Activated CD4-positive, alpha-beta T cell treated with anti-CD3 and anti-CD28 coated beads, Interleukin-2, amount 10 ng/mL, durations not matched to agents 24 days and 14 days (primary cell): Measurements from ENCODE around the gene B3GNT9. TPM values are rescaled to one million over a fixed set of nuclear protein-coding genes. Genes with fewer than 3 reads are reported as not detected.

Source experiments
- DNase-seq: peaks from one replicate; pipeline ENCODE4 v3.0.0; 2022
- H3K27ac Mint-ChIP-seq: one replicate; pipeline ENCODE4 v1.8.0; 2022; ENCODE audit warnings: mild to moderate bottlenecking, mixed read lengths
- H3K27me3 Mint-ChIP-seq: one replicate; pipeline ENCODE4 v1.8.0; 2022; ENCODE audit warnings: mixed read lengths
- H3K36me3 Mint-ChIP-seq: one replicate; pipeline ENCODE4 v1.8.0; 2022; ENCODE audit warnings: low read depth, mild to moderate bottlenecking, mixed read lengths
- H3K4me1 Mint-ChIP-seq: one replicate; pipeline ENCODE4 v1.8.0; 2021; ENCODE audit warnings: mixed read lengths
- H3K4me3 Mint-ChIP-seq: one replicate; pipeline ENCODE4 v1.8.0; 2022; ENCODE audit warnings: mild to moderate bottlenecking, moderate library complexity, mixed read lengths
- H3K9me3 Mint-ChIP-seq: one replicate; pipeline ENCODE4 v1.8.0; 2021; ENCODE audit warnings: mixed read lengths
- intact Hi-C: fragments of 100-400 bp; cut with micrococcal nuclease; formaldehyde crosslinking; loops from one replicate; pipeline ENCODE4 v1.15.1; 2023
- total RNA-seq: library from RNA; stranded (reverse); gene quantifications from 2 replicates; pipeline ENCODE4 v1.2.3, GENCODE V29; 2022

Gene B3GNT9
- total RNA-seq, 1 donor from 2014 or later: 5.6 TPM

GRCh38 chr16:67116388-67117311, 34.1 kb downstream of the B3GNT9 start:
- peaks cover 15% of the 10 kb centered on the region for H3K4me1 Mint-ChIP-seq
- no peak overlapping the region for H3K27ac Mint-ChIP-seq
- no peak for DNase-seq
- H3K9me3 Mint-ChIP-seq: no peaks in the 10 kb centered on the region
- no peak overlapping the region for H3K4me3 Mint-ChIP-seq
- intact Hi-C loops: no loop called here
- H3K27me3 Mint-ChIP-seq: no peaks in the 10 kb centered on the region
- peaks cover 23% of the 10 kb centered on the region for H3K36me3 Mint-ChIP-seq

GRCh38 chr16:67115639-67116038, 35.2 kb downstream of the B3GNT9 start:
- Mint-ChIP-seq H3K36me3 (peaks cover 21% of the 10 kb centered on the region), H3K4me1 (peaks cover 23% of the 10 kb centered on the region), H3K4me3 (no peak overlapping the region), H3K27ac (no peak overlapping the region), H3K27me3 (no peaks in the 10 kb centered on the region), H3K9me3 (no peaks in the 10 kb centered on the region)
- DNase-seq: no peak
- intact Hi-C loops: no loop called here

DNA sequence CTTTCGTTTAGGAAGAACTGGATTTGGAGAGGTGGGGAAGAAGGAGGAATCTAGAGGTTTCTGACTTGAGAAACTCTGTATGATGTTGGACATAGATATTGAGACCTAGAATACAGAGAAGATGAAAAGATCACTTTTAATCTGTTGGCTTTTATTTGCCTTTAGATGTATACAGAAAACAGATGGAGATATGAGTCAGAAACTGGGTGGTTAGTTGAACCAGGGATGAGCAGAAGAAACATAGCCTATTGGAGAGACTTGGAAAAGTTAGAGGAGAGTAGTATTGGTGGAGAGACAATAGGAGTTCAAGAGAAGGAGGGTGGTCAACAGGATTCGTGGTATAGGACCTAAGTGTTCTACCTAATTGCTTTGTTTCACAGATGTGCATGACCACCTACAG, 36.0 kb downstream of the B3GNT9 start:
- Mint-ChIP-seq H3K4me3 (no peak overlapping the region), H3K36me3 (peaks cover 14% of the 10 kb centered on the region), H3K27ac (no peak overlapping the region), H3K9me3 (no peaks in the 10 kb centered on the region), H3K4me1 (peaks cover 28% of the 10 kb centered on the region), H3K27me3 (no peaks in the 10 kb centered on the region)
- DNase-seq: no peak
- intact Hi-C loops: no loop called here

DNA sequence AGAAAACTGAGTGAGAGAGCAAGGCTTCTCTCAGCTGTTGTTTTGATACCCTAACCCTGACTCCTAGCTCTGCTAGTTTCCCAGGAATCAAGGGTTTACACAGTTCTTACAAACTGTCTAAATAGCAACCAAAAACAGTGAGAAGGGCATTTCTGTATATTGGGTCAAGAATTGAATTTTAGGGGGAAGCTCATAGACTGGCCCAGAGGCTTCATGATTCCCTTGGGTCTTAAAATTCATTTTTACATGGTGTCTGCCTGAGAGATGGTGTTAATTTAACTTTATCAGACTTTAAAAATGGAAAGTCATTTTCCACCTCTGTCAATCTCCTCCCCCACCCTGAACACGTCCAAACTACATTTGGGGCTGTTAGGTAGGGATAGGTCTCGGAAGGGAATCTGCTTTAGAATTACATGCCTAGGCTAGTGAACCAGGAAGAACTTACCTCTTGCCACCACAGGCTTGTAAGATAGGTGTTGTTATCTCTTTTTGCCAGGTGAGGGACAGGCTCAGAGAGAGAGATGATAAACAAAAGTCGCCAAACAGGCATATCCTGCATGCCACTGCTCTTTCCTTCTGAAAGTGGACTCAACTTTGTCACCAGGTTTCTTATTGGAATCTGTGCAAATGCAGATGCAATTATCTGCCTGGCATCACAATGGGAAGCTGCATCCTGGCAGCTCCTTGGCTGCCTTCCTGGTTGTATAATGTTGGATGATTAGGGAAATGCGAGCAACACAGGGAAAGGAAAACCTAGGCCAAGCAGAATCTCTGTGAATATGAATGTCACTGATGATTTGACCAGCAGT, 38.0 kb downstream of the B3GNT9 start:
- H3K36me3 Mint-ChIP-seq: peaks cover 13% of the 10 kb centered on the region
- no peaks in the 10 kb centered on the region for H3K9me3 Mint-ChIP-seq
- intact Hi-C loops: no loop called here

GRCh38 chr16:67111951-67112444, 38.8 kb downstream of the B3GNT9 start:
- no peak for DNase-seq
- H3K36me3 Mint-ChIP-seq: peaks cover 13% of the 10 kb centered on the region
- H3K4me1 Mint-ChIP-seq: peaks cover 33% of the 10 kb centered on the region
- no peaks in the 10 kb centered on the region for H3K27me3 Mint-ChIP-seq
- H3K9me3 Mint-ChIP-seq: no peaks in the 10 kb centered on the region
- H3K4me3 Mint-ChIP-seq: no peak overlapping the region
- H3K27ac Mint-ChIP-seq: no peak overlapping the region
- intact Hi-C loops: no loop called here

More for the DNA sequence above, 38.0 kb downstream of the B3GNT9 start:
- Mint-ChIP-seq H3K4me1 (peaks cover 33% of the 10 kb centered on the region), H3K4me3 (no peak overlapping the region), H3K27ac (no peak overlapping the region), H3K27me3 (no peaks in the 10 kb centered on the region)
- DNase-seq: no peak

DNA sequence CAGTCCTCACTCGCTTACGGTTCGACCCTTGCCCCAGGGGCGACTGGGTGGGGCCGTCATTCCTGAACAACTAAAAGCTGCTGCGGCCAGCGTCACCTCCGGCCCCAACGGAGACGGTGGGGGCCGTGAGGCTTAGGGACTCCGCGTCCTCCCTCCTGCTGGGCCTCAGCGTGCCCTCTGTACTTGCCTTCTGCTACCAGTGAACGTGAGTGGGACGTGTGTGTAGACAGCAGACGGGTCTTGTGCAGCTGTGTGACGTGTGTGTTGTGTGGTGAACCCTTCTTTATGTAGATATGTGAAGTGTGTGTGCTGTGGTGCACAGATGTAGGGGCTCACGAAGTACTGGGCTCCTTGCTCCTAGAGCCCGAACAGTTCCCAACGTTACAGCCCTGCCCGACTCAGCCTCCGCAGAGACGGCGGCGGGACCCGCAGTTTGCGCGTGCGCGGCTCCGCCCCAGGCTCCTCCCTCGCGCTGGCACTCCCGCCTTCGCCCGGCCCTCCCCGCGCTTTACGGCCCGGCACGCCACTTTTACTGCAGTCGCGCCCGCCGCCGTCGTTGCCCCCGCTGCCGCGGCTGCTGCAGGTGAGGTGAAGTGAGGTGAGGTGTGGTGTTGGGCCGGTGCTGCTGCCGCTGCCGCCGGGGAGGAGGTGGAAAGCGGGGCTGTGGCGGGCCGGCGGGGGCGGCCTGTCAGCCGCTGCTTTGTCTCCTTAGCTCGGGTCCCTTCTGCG, 41.2 kb downstream of the B3GNT9 start, which contains the start of gene PHAF1:
TSS of gene PHAF1 (plus strand) at position 535 of the 729 bp plus-strand sequence. CDS start 235 bp downstream, outside the sequence.
- no peaks in the 10 kb centered on the region for H3K27me3 Mint-ChIP-seq
- H3K36me3 Mint-ChIP-seq: peaks cover 9% of the 10 kb centered on the region
- peak within 1 kb of the TSS; percentile 82 for H3K27ac Mint-ChIP-seq
- peak within 1 kb of the TSS; percentile 96 for H3K4me3 Mint-ChIP-seq
- H3K9me3 Mint-ChIP-seq: no peaks in the 10 kb centered on the region
- DNase-seq: peak; percentile 99
- intact Hi-C loops: loop anchor here (5.0 kb wide), 2 partner anchors 48 to 77 kb away; partner anchors contain the start of genes FBXL8 and TRADD
- peaks cover 30% of the 10 kb centered on the region for H3K4me1 Mint-ChIP-seq

- Mint-ChIP-seq H3K27ac (peak overlapping the region; percentile 75), H3K9me3 (no peaks in the 10 kb centered on the region), H3K36me3 (peaks cover 7% of the 10 kb centered on the region), H3K4me1 (peaks cover 29% of the 10 kb centered on the region), H3K4me3 (peak overlapping the region; percentile 96), H3K27me3 (no peaks in the 10 kb centered on the region)
- intact Hi-C loops: loop anchor here (5.0 kb wide), 2 partner anchors 48 to 77 kb away; partner anchors contain the start of genes FBXL8 and TRADD
- DNase-seq: no peak
These were observed 41.8 kb downstream of the B3GNT9 start for GRCh38 chr16:67108931-67109406.

DNA sequence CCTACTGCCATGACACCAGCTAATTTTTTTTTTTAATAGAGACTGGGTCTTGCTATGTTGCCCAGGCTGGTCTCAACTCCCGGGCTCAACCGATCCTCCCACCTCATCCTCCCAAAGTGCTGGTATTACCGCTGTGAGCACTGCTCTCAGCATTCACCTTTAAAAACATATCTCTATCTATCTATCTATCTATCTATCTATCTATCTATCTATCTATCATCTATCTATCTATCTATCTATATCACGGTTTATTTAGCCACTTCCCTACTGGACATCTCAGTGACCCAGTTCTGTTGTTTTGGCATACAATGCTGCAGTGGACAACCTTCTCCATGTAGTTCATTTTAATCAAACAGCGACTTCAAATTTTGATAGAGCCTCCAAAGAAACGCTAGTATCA, 42.3 kb downstream of the B3GNT9 start:
- DNase-seq: no peak
- no peak overlapping the region for H3K27ac Mint-ChIP-seq
- peaks cover 29% of the 10 kb centered on the region for H3K4me1 Mint-ChIP-seq
- no peak overlapping the region for H3K4me3 Mint-ChIP-seq
- H3K36me3 Mint-ChIP-seq: peaks cover 7% of the 10 kb centered on the region
- no peaks in the 10 kb centered on the region for H3K27me3 Mint-ChIP-seq
- intact Hi-C loops: loop anchor here (5.0 kb wide), 2 partner anchors 49 to 76 kb away; partner anchors contain the start of genes FBXL8 and TRADD
- no peaks in the 10 kb centered on the region for H3K9me3 Mint-ChIP-seq

GRCh38 chr16:67105881-67106280, 44.9 kb downstream of the B3GNT9 start:
- no peak for DNase-seq
- Mint-ChIP-seq H3K9me3 (no peaks in the 10 kb centered on the region), H3K36me3 (peaks cover 12% of the 10 kb centered on the region), H3K27ac (no peak overlapping the region), H3K27me3 (no peaks in the 10 kb centered on the region), H3K4me3 (no peak overlapping the region), H3K4me1 (peaks cover 12% of the 10 kb centered on the region)
- intact Hi-C loops: loop anchor here (5.0 kb wide), 2 partner anchors 51 to 74 kb away; partner anchors contain the start of genes FBXL8 and TRADD

DNA sequence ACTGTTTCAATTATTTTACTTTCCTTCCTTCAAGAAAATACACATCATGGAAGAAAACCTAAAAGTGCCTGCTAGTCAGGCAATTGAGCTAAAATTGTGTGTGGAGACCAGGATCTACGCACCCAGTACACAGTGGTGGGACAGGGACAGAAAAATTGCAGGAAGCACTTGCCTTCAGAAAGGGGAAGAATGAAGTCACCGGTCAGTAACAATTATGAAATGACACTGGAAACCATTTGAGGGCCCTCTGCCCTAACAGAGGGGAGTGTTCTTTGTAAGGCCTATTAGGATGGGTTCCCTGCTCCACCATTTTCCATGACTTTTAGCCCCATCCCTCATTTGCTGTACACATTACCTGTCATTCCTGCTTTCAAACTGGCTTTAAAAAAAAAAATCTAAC, 45.6 kb downstream of the B3GNT9 start:
- H3K4me3 Mint-ChIP-seq: no peak overlapping the region
- intact Hi-C loops: loop anchor here (5.0 kb wide), 2 partner anchors 52 to 73 kb away; partner anchors contain the start of genes FBXL8 and TRADD
- H3K9me3 Mint-ChIP-seq: no peaks in the 10 kb centered on the region
- H3K36me3 Mint-ChIP-seq: peaks cover 13% of the 10 kb centered on the region
- H3K27ac Mint-ChIP-seq: no peak overlapping the region
- DNase-seq: no peak
- H3K4me1 Mint-ChIP-seq: peaks cover 6% of the 10 kb centered on the region
- H3K27me3 Mint-ChIP-seq: no peaks in the 10 kb centered on the region

DNA sequence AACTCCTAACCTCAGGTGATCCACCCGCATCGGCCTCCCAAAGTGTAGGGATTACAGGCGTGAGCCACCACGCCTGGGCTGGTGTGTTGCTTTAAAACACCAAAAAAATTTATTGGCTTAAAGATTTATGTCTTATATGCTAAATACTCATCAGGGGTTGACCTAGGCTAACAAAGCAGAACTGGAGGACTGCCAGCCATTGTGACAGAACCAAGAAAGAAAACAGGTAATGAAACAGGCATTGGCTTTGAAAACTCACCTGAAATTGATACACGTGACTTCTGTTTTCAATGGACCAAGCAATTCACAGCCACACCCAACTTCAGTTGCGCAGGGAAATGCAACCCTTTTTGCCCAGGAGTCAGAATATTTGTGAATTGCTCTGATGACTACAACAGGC, 46.0 kb downstream of the B3GNT9 start:
- Mint-ChIP-seq H3K4me3 (no peak overlapping the region), H3K4me1 (peaks cover 5% of the 10 kb centered on the region), H3K27ac (no peak overlapping the region), H3K27me3 (no peaks in the 10 kb centered on the region), H3K36me3 (peaks cover 13% of the 10 kb centered on the region), H3K9me3 (no peaks in the 10 kb centered on the region)
- intact Hi-C loops: loop anchor here (5.0 kb wide), 2 partner anchors 52 to 73 kb away; partner anchors contain the start of genes FBXL8 and TRADD
- no peak for DNase-seq

DNA sequence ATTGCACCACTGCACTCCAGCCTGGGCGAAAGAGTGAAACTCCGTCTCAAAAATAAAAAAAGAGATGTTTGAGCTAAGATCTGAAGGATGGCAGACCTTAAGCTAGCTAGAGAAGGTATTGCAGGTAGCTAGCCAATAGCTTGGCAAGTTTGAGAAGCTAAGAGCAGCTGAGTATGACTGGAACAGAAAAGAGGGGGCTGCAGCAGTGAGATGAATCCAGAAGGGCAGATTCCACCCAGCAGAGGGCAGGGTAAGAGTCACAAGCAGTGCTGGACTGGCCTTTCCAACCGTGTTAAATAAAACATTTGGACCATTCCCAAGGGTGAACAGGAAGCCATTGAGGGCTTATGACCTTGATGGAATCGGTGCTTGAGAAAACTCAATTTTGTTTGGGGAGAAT, 46.7 kb downstream of the B3GNT9 start:
- H3K36me3 Mint-ChIP-seq: peaks cover 17% of the 10 kb centered on the region
- no peak overlapping the region for H3K27ac Mint-ChIP-seq
- no peaks in the 10 kb centered on the region for H3K4me1 Mint-ChIP-seq
- H3K27me3 Mint-ChIP-seq: no peaks in the 10 kb centered on the region
- intact Hi-C loops: no loop called here
- no peaks in the 10 kb centered on the region for H3K9me3 Mint-ChIP-seq
- DNase-seq: no peak
- no peak overlapping the region for H3K4me3 Mint-ChIP-seq
